Astrocyte (in vitro differentiated cells and primary cell): ENCODE results near the gene TRIO. TPM values are rescaled to one million over a fixed set of nuclear protein-coding genes. Genes with fewer than 3 reads are reported as not detected.

Experiments used
- DNase-seq: peaks from one replicate; pipeline ENCODE4 v3.0.0-alpha.2; 2010; ENCODE audit warnings: low read depth
- FAIRE-seq: peaks from 2 replicates; lab custom pipeline; 2011; peaks lifted over from hg19 to GRCh38; lab: Jason Lieb, UNC
- H2AFZ ChIP-seq: 2 replicates; pipeline ENCODE4 v1.6.0; 2012; ENCODE audit warnings: low read depth, low read length, inconsistent platforms
- H3K27ac ChIP-seq: 2 replicates; pipeline ENCODE4 v1.5.1; 2011; ENCODE audit warnings: low read depth, low read length, inconsistent platforms
- H3K27me3 ChIP-seq: 2 replicates; pipeline ENCODE4 v1.6.0; 2011; ENCODE audit warnings: low read length, inconsistent platforms; ENCODE audit not compliant: insufficient read depth
- H3K36me3 ChIP-seq: 2 replicates; pipeline ENCODE4 v1.5.1; 2011; ENCODE audit warnings: low read length, inconsistent platforms; ENCODE audit not compliant: insufficient read depth
- H3K4me1 ChIP-seq: 2 replicates; pipeline ENCODE4 v1.5.1; 2011; ENCODE audit warnings: low read length, inconsistent platforms; ENCODE audit not compliant: insufficient read depth
- H3K4me2 ChIP-seq: 2 replicates; pipeline ENCODE4 v1.6.0; 2012; ENCODE audit warnings: low read length, inconsistent platforms
- H3K4me3 ChIP-seq: 2 replicates; pipeline ENCODE4 v1.5.1; 2011; ENCODE audit warnings: low read depth, mild to moderate bottlenecking, low read length, inconsistent platforms; ENCODE audit not compliant: insufficient read depth
- H3K79me2 ChIP-seq: 2 replicates; pipeline ENCODE4 v1.6.0; 2012; ENCODE audit warnings: mild to moderate bottlenecking, low read length, inconsistent platforms; ENCODE audit not compliant: insufficient read depth
- H3K9ac ChIP-seq: 2 replicates; pipeline ENCODE4 v1.6.0; 2012; ENCODE audit warnings: mild to moderate bottlenecking, low read length, inconsistent platforms
- H3K9me3 ChIP-seq: 2 replicates; pipeline ENCODE4 v1.5.1; 2012; ENCODE audit warnings: low read depth, mild to moderate bottlenecking, low read length, inconsistent platforms; ENCODE audit not compliant: insufficient read depth
- H4K20me1 ChIP-seq: 2 replicates; pipeline ENCODE4 v1.6.0; 2012; ENCODE audit warnings: low read length, inconsistent platforms; ENCODE audit not compliant: insufficient read depth
- H3K27ac Mint-ChIP-seq: one replicate; pipeline ENCODE4 v1.8.0; 2021; ENCODE audit warnings: mild to moderate bottlenecking, mixed read lengths; ENCODE audit not compliant: unreplicated experiment
- H3K27me3 Mint-ChIP-seq: one replicate; pipeline ENCODE4 v1.8.0; 2021; ENCODE audit warnings: low read depth, mixed read lengths; ENCODE audit not compliant: unreplicated experiment
- H3K36me3 Mint-ChIP-seq: one replicate; pipeline ENCODE4 v1.8.0; 2021; ENCODE audit warnings: low read depth, mixed read lengths; ENCODE audit not compliant: unreplicated experiment
- H3K4me1 Mint-ChIP-seq: one replicate; pipeline ENCODE4 v1.8.0; 2021; ENCODE audit warnings: low read depth, mixed read lengths; ENCODE audit not compliant: unreplicated experiment
- H3K4me3 Mint-ChIP-seq: one replicate; pipeline ENCODE4 v1.8.0; 2021; ENCODE audit warnings: mild to moderate bottlenecking, moderate library complexity, mixed read lengths; ENCODE audit not compliant: unreplicated experiment
- H3K9me3 Mint-ChIP-seq: one replicate; pipeline ENCODE4 v1.8.0; 2021; ENCODE audit warnings: mild to moderate bottlenecking, mixed read lengths; ENCODE audit not compliant: unreplicated experiment
- EZH2 ChIP-seq: IDR thresholded peaks from 2 replicates; pipeline ENCODE4 v1.6.1; 2012; ENCODE audit warnings: mild to moderate bottlenecking, low read length, inconsistent platforms; ENCODE audit not compliant: insufficient read depth
- total RNA-seq: library from RNA; stranded (reverse); gene quantifications from 2 replicates; pipeline ENCODE4 v1.2.1, GENCODE V29; 2021
- TF ChIP-seq, protein P1 (sequence below): IDR thresholded peaks from 2 replicates; pipeline ENCODE4 v1.5.1; 2011; ENCODE audit warnings: low read depth, mild to moderate bottlenecking, inconsistent platforms, low read length, moderate library complexity; ENCODE audit not compliant: insufficient read depth

TRIO gene
- total RNA-seq, 1 donor from 2014 or later = 347 TPM

DNA sequence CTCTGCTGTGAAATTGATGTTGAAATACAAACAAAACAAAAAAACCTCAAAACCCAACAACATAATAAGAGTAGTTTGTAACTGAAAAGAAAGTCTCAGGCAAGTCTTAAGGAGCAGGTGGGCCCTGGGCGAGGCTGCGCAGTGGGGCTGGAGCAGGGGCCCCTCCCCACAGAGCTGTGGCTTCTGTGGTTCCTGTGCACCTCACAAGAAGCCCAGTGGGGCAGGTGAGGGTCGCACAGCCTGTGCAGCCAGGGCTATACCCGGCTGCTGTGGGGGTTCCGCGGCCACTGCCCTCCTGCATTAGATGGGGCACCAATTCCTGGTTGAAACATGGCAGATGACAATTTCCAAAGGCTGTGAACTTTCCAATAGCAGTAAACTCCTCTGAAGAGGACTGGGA lies 75.3 kb downstream of the TRIO start:
- TF ChIP-seq, protein P1, sequence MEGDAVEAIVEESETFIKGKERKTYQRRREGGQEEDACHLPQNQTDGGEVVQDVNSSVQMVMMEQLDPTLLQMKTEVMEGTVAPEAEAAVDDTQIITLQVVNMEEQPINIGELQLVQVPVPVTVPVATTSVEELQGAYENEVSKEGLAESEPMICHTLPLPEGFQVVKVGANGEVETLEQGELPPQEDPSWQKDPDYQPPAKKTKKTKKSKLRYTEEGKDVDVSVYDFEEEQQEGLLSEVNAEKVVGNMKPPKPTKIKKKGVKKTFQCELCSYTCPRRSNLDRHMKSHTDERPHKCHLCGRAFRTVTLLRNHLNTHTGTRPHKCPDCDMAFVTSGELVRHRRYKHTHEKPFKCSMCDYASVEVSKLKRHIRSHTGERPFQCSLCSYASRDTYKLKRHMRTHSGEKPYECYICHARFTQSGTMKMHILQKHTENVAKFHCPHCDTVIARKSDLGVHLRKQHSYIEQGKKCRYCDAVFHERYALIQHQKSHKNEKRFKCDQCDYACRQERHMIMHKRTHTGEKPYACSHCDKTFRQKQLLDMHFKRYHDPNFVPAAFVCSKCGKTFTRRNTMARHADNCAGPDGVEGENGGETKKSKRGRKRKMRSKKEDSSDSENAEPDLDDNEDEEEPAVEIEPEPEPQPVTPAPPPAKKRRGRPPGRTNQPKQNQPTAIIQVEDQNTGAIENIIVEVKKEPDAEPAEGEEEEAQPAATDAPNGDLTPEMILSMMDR = no peak
- TF ChIP-seq EZH2 = no peak
- DNase-seq (no peak), FAIRE-seq (no peak)
- Mint-ChIP-seq H3K36me3 (peaks cover 9% of the 10 kb centered on the region), H3K27me3 (no peaks in the 10 kb centered on the region), H3K9me3 (no peaks in the 10 kb centered on the region), H3K4me3 (no peak overlapping the region), H3K27ac (no peak overlapping the region), H3K4me1 (peaks cover 91% of the 10 kb centered on the region)
- peaks cover 13% of the 10 kb centered on the region for H3K36me3 ChIP-seq
- H3K4me2 ChIP-seq = peak overlapping the region; percentile 51
- H2AFZ ChIP-seq = no peak overlapping the region
- H3K4me1 ChIP-seq = peaks cover 56% of the 10 kb centered on the region
- H3K9me3 ChIP-seq = no peaks in the 10 kb centered on the region
- H3K27ac ChIP-seq = no peak overlapping the region
- H3K4me3 ChIP-seq = no peak overlapping the region
- peaks cover 100% of the 10 kb centered on the region for H3K79me2 ChIP-seq
- peak overlapping the region; percentile 26 for H3K9ac ChIP-seq
- H4K20me1 ChIP-seq = peaks cover 98% of the 10 kb centered on the region
- no peaks in the 10 kb centered on the region for H3K27me3 ChIP-seq

GRCh38 chr5:14218897-14219573 lies 75.9 kb downstream of the TRIO start:
- Mint-ChIP-seq H3K4me3 (no peak overlapping the region), H3K4me1 (peaks cover 89% of the 10 kb centered on the region), H3K9me3 (no peaks in the 10 kb centered on the region), H3K36me3 (peaks cover 9% of the 10 kb centered on the region), H3K27me3 (no peaks in the 10 kb centered on the region), H3K27ac (peak overlapping the region; percentile 13)
- H3K79me2 ChIP-seq = peaks cover 100% of the 10 kb centered on the region
- no peak for DNase-seq
- H2AFZ ChIP-seq = no peak overlapping the region
- no peaks in the 10 kb centered on the region for H3K27me3 ChIP-seq
- H3K4me1 ChIP-seq = peaks cover 51% of the 10 kb centered on the region
- no peaks in the 10 kb centered on the region for H3K9me3 ChIP-seq
- H3K27ac ChIP-seq = peak overlapping the region; percentile 46
- no peak for FAIRE-seq
- peaks cover 96% of the 10 kb centered on the region for H4K20me1 ChIP-seq
- H3K36me3 ChIP-seq = peaks cover 14% of the 10 kb centered on the region
- H3K9ac ChIP-seq = peak overlapping the region; percentile 26
- TF ChIP-seq, protein P1 = no peak
- no peak for TF ChIP-seq EZH2
- peak overlapping the region; percentile 51 for H3K4me2 ChIP-seq
- H3K4me3 ChIP-seq = no peak overlapping the region
